ENCODE measurements around the gene ANO9. TPM values are rescaled to one million over a fixed set of nuclear protein-coding genes. Genes with fewer than 3 reads are reported as not detected.

ANO9 gene
- total RNA-seq, 6 donors from 2014 or later, result 11.7 to 62.9 (median 18.8) TPM

DNA sequence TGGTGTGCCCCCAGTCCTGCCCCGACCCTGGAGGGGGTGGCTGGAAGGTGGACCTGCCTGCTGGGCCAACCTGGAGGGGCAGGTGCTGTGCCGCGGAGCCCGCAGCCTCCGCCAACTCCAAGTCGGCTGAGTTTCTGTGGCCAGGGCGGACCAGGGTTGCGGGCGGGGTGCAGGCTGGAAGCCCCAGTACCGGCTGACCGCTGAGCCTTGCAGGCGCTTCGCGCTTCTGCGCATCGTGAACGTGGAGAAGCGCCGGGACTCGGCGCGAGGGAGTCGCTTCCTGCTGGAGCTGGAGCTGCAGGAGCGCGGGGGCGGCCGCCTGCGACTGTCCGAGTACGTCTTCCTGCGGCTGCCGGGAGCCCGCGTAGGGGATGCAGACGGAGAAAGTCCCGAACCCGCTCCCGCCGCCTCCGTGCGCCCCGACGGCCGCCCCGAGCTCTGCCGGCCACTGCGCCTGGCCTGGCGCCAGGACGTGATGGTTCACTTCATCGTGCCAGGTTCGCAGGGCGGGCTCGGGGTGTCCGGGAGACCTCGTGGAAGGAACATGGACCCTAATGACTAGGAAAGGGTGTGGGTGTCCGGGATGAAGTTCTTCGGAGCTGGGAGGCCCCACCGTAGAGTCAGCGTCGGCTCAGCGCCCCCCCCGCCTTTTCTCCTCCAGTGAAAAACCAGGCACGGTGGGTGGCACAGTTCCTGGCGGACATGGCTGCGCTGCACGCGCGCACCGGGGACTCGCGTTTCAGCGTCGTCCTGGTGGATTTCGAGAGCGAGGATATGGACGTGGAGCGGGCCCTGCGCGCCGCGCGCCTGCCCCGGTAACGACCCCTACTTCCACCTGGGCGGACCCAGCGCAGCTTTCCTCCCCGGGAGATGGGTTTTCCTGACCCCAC lies 62.4 kb downstream of the ANO9 start:
- Histone ChIP-seq H3K27ac (no peak overlapping the region), H3K4me1 (no peaks in the 10 kb centered on the region), H3K27me3 (no peaks in the 10 kb centered on the region), H3K36me3 (no peaks in the 10 kb centered on the region), H3K9me3 (no peaks in the 10 kb centered on the region), H3K4me3 (no peak overlapping the region)
- TF ChIP-seq, protein P1, sequence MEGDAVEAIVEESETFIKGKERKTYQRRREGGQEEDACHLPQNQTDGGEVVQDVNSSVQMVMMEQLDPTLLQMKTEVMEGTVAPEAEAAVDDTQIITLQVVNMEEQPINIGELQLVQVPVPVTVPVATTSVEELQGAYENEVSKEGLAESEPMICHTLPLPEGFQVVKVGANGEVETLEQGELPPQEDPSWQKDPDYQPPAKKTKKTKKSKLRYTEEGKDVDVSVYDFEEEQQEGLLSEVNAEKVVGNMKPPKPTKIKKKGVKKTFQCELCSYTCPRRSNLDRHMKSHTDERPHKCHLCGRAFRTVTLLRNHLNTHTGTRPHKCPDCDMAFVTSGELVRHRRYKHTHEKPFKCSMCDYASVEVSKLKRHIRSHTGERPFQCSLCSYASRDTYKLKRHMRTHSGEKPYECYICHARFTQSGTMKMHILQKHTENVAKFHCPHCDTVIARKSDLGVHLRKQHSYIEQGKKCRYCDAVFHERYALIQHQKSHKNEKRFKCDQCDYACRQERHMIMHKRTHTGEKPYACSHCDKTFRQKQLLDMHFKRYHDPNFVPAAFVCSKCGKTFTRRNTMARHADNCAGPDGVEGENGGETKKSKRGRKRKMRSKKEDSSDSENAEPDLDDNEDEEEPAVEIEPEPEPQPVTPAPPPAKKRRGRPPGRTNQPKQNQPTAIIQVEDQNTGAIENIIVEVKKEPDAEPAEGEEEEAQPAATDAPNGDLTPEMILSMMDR (IDR thresholded peaks at IDR 0.05), result no peak
- TF ChIP-seq EP300 (IDR thresholded peaks at IDR 0.05), result no peak
- no peak for TF ChIP-seq POLR2A (IDR thresholded peaks at IDR 0.05)
- TF ChIP-seq POLR2AphosphoS5 (IDR thresholded peaks at IDR 0.05), result no peak
- ATAC-seq (ENCODE audit: low FRiP score in 2 of 2) (no peak), DNase-seq (peak in 1 of 2 donors; percentile 86)
- WGBS, 2 donors, result 92% methylated on average over 68 to 77 of the region's 87 CpGs

DNA sequence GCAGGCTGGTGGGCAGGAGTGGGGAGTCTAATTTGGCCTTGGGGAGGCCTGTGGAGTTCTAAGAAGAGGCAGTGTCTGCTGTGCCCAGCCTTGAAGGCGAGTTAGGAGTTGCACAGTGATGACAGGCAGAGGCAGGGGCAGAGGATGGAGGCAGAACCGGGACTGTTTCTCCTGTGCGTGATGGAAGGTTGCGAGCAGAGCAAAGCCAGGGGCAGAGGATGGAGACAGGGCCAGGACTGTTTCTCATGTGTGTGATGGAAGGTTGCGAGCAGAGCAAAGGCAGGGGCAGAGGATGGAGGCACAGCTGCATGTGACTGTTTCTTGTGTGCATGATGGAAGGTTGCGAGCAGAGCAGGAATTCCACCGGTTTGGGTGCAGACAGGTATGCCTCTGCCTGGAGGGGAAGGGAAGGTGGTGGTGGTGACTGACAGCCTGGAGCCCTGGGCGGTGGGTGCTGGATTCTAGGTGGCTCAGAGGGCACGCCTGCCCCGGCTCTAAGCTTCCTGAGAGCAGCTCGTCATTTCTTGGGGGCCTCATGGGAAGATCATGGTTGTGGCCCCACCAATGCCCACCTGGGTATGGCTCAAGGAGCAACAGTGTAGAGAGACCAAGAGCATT lies 63.8 kb downstream of the ANO9 start:
- DNase-seq (peak in 1 of 2 donors; percentile 31), ATAC-seq (ENCODE audit: low FRiP score in 2 of 2) (no peak)
- WGBS, 2 donors, result 87 to 90% methylated on average over 11 of the region's 11 CpGs
- Histone ChIP-seq H3K27ac (no peak overlapping the region), H3K4me3 (no peak overlapping the region), H3K36me3 (no peaks in the 10 kb centered on the region), H3K9me3 (no peaks in the 10 kb centered on the region), H3K4me1 (no peaks in the 10 kb centered on the region), H3K27me3 (no peaks in the 10 kb centered on the region)
- TF ChIP-seq, protein P1 (IDR thresholded peaks at IDR 0.05), result no peak
- no peak for TF ChIP-seq POLR2AphosphoS5 (IDR thresholded peaks at IDR 0.05)
- no peak for TF ChIP-seq POLR2A (IDR thresholded peaks at IDR 0.05)
- no peak for TF ChIP-seq EP300 (IDR thresholded peaks at IDR 0.05)

DNA sequence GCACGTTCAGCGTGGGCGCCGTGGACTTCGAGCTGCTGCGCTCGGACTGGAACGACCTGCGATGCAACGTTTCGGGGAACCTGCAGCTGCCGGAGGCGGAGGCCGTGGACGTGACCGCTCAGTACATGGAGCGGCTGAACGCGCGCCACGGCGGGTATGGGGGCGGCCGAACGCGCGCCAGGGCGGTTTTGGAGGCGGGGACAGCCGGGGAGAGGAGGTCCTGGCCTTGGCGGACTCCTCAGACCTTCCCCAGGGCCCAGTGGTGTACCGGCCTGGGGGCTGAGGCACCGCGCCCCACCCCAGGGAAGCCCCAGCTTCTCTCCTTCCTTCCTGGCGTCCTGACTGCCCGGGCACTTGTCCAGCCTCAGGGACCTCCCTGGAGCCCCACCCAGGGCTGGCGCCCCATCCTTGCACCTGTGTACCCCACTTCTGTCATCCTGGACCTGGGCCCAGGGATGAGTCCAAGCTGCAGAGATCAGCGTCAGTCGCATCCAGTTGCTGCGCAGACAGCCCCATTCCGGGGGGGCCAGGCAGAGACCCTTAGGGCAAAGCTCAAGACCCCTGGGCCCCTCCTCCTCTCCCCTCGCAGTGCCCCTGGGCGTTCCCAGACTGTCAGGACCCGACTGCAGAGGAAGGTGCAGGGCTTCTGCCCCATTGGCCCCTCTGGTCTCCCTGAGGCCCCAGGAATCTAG lies 64.5 kb downstream of the ANO9 start:
- H3K27me3 ChIP-seq, result no peaks in the 10 kb centered on the region
- ATAC-seq (ENCODE audit: low FRiP score in 2 of 2) (no peak), DNase-seq (no peak)
- WGBS, 2 donors, result 89 to 93% methylated on average over 33 to 39 of the region's 44 CpGs
- H3K36me3 ChIP-seq, result no peaks in the 10 kb centered on the region
- no peak overlapping the region for H3K4me3 ChIP-seq
- TF ChIP-seq, protein P1 (IDR thresholded peaks at IDR 0.05), result no peak
- TF ChIP-seq POLR2AphosphoS5 (IDR thresholded peaks at IDR 0.05) (no peak), POLR2A (IDR thresholded peaks at IDR 0.05) (no peak), EP300 (IDR thresholded peaks at IDR 0.05) (no peak)
- H3K4me1 ChIP-seq, result no peaks in the 10 kb centered on the region
- H3K27ac ChIP-seq, result no peak overlapping the region
- H3K9me3 ChIP-seq, result no peaks in the 10 kb centered on the region

DNA sequence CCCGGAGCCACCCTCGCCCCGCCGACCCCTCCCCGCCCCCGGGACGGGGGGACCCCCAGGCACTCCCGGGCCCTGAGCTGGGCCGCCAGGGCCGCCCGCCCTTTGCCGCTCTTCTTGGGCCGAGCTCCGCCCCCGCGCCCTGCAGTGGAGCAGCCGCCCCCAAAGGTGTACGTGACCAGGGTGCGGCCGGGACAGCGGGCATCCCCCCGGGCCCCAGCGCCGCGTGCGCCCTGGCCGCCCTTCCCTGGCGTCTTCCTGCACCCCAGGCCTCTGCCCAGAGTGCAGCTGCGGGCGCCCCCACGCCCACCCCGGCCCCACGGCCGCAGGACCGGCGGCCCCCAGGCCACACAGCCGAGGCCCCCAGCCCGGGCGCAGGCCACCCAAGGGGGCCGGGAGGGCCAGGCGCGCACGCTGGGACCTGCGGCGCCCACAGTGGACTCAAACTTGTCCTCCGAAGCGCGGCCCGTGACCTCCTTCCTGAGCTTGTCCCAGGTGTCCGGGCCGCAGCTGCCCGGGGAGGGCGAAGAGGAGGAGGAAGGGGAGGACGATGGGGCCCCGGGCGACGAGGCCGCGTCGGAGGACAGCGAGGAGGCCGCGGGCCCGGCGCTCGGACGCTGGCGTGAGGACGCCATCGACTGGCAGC lies 65.2 kb downstream of the ANO9 start:
- peak in 1 of 2 donors; percentile 83 for DNase-seq

More for the DNA sequence above, 65.2 kb downstream of the ANO9 start:
- Histone ChIP-seq H3K27ac (no peak overlapping the region), H3K4me1 (no peaks in the 10 kb centered on the region), H3K9me3 (no peaks in the 10 kb centered on the region), H3K36me3 (no peaks in the 10 kb centered on the region), H3K4me3 (no peak overlapping the region), H3K27me3 (no peaks in the 10 kb centered on the region)
- no peak for TF ChIP-seq EP300 (IDR thresholded peaks at IDR 0.05)
- 97% methylated on average over 29 to 37 of the region's 70 CpGs for WGBS, 2 donors
- ATAC-seq (ENCODE audit: low FRiP score in 2 of 2), result no peak

All from upper lobe of left lung (tissue), 6 donors.